GM19397 (cell line): ENCODE results near the gene NEDD9.

ENCODE experiments used
- ATAC-seq: cut with Tn5 transposase; IDR thresholded peaks from one replicate; pipeline ENCODE4 v1.9.1; 2021; ENCODE audit warnings: mild to moderate bottlenecking, moderate library complexity; ENCODE audit not compliant: unreplicated experiment

Gene NEDD9

GRCh38 chr6:11219400-11219834 is 13.1 kb downstream of the NEDD9 start:
- ATAC-seq: no peak

- no peak for ATAC-seq
Observed at GRCh38 chr6:11218538-11219399, 13.7 kb downstream of the NEDD9 start.

- no peak for ATAC-seq
Observed at GRCh38 chr6:11218102-11218442, 14.4 kb downstream of the NEDD9 start.

- no peak for ATAC-seq
Observed at GRCh38 chr6:11217360-11218101, 14.9 kb downstream of the NEDD9 start.

- ATAC-seq: no peak
Observed at GRCh38 chr6:11215773-11216172, 16.7 kb downstream of the NEDD9 start.

GRCh38 chr6:11214901-11215300 is 17.6 kb downstream of the NEDD9 start:
- ATAC-seq: no peak

- no peak for ATAC-seq
Observed at GRCh38 chr6:11214084-11214833, 18.2 kb downstream of the NEDD9 start.

- no peak for ATAC-seq
Observed at GRCh38 chr6:11213422-11214021, 18.9 kb downstream of the NEDD9 start.

GRCh38 chr6:11212664-11213063 is 19.8 kb downstream of the NEDD9 start:
- ATAC-seq: no peak

GRCh38 chr6:11211254-11211653 is 21.2 kb downstream of the NEDD9 start:
- ATAC-seq: no peak

GRCh38 chr6:11210386-11211138 is 21.9 kb downstream of the NEDD9 start:
- no peak for ATAC-seq

GRCh38 chr6:11209906-11210305 is 22.6 kb downstream of the NEDD9 start:
- no peak for ATAC-seq

- ATAC-seq: no peak
Observed at GRCh38 chr6:11209369-11209768, 23.1 kb downstream of the NEDD9 start.

- no peak for ATAC-seq
Observed at GRCh38 chr6:11208854-11209253, 23.6 kb downstream of the NEDD9 start.

GRCh38 chr6:11208267-11208666 is 24.2 kb downstream of the NEDD9 start:
- no peak for ATAC-seq

- no peak for ATAC-seq
Observed at GRCh38 chr6:11207199-11207968, 25.1 kb downstream of the NEDD9 start.

- ATAC-seq: no peak
Observed at GRCh38 chr6:11206576-11206975, 25.9 kb downstream of the NEDD9 start.

- no peak for ATAC-seq
Observed at GRCh38 chr6:11204794-11205366, 27.6 kb downstream of the NEDD9 start.

GRCh38 chr6:11204005-11204399 is 28.5 kb downstream of the NEDD9 start:
- no peak for ATAC-seq
